ENCODE results near the gene PSMB2.

DNA sequence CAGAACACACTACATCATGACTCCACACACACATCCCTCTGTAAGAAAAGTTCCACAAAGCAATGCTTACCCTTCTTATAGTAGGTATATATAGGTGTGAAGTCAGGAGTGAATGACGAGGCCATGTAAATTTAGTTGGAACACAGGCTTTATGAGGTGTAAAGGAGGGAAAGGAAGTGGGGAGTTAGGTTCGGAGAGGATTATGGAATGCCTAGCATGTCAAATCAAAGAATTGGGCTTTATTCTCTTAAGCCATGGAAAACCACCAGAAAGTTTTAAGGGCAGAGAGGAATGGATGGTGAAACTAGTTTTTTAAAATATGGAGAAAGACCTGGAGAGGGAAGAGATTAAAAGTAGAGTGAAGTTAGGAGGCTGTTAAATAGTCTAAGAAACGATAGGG lies 41.9 kb downstream of the PSMB2 start:
- TF ChIP-seq POLR2A (IDR thresholded peaks at IDR 0.05) = no peak
- TF ChIP-seq, protein P1, sequence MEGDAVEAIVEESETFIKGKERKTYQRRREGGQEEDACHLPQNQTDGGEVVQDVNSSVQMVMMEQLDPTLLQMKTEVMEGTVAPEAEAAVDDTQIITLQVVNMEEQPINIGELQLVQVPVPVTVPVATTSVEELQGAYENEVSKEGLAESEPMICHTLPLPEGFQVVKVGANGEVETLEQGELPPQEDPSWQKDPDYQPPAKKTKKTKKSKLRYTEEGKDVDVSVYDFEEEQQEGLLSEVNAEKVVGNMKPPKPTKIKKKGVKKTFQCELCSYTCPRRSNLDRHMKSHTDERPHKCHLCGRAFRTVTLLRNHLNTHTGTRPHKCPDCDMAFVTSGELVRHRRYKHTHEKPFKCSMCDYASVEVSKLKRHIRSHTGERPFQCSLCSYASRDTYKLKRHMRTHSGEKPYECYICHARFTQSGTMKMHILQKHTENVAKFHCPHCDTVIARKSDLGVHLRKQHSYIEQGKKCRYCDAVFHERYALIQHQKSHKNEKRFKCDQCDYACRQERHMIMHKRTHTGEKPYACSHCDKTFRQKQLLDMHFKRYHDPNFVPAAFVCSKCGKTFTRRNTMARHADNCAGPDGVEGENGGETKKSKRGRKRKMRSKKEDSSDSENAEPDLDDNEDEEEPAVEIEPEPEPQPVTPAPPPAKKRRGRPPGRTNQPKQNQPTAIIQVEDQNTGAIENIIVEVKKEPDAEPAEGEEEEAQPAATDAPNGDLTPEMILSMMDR (IDR thresholded peaks at IDR 0.05) = no peak
